GM13977 (cell line): Measurements from ENCODE around the gene ARHGEF28.

Experiments
- DNase-seq: peaks from one replicate; pipeline ENCODE4 v3.0.0; 2012; ENCODE audit warnings: low spot score
- in situ Hi-C: fragments of 300-500 bp; cut with MboI; formaldehyde crosslinking; loops from one replicate; pipeline ENCODE4 v1.12.0; 2022; ENCODE audit warnings: low sequenced_read_pairs, low pct_unique_long_range_greater_than_20kb, mixed read lengths, inconsistent platforms; ENCODE audit not compliant: unreplicated experiment
- TF ChIP-seq, protein P1 (sequence below): IDR thresholded peaks from 2 replicates; pipeline ENCODE4 v1.5.1; 2012; ENCODE audit warnings: mild to moderate bottlenecking, control low read depth; ENCODE audit not compliant: insufficient read depth; ENCODE audit errors: extremely low read depth, missing control alignments

Gene ARHGEF28

DNA sequence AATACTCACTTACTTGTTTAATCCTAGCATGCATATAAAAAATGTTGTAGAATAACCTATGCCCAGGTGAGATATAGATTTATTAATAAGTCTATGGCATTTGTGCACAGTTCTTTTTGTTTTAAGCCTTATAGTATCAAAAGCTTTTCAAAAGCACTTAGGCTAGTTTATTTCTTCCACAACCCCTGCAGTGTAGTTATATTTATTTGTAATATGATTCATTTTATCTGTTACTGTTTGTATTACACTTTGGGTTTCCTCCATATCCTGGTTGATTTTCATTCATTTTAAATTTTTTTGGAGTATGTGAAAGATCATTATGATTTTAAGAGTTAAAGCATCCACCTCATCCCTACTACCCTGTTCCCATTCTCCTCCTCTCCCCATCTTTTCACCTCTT lies 18.8 kb upstream of the ARHGEF28 start:
- DNase-seq: no peak
- in situ Hi-C loops: no loop called here
- TF ChIP-seq, protein P1, sequence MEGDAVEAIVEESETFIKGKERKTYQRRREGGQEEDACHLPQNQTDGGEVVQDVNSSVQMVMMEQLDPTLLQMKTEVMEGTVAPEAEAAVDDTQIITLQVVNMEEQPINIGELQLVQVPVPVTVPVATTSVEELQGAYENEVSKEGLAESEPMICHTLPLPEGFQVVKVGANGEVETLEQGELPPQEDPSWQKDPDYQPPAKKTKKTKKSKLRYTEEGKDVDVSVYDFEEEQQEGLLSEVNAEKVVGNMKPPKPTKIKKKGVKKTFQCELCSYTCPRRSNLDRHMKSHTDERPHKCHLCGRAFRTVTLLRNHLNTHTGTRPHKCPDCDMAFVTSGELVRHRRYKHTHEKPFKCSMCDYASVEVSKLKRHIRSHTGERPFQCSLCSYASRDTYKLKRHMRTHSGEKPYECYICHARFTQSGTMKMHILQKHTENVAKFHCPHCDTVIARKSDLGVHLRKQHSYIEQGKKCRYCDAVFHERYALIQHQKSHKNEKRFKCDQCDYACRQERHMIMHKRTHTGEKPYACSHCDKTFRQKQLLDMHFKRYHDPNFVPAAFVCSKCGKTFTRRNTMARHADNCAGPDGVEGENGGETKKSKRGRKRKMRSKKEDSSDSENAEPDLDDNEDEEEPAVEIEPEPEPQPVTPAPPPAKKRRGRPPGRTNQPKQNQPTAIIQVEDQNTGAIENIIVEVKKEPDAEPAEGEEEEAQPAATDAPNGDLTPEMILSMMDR: no peak

DNA sequence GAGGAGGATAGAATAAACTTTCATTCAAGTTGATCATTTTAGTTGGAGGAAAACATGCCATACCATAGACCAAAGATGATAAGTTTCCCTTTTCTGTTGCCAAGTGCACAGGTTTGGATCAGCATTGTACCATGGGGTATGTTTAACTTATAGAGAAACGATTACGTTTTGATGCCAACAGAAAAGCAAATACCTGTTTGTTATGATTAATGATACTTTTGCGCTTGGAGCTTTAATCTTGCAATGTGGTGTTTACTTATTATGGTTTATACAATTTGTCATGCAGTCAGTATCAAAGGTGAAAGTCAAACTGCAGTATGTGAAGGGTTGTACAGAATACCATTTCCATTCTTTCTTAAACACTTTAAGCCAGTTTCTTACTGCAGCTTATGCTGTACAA lies 13.2 kb upstream of the ARHGEF28 start:
- in situ Hi-C loops: no loop called here
- TF ChIP-seq, protein P1: no peak
- no peak for DNase-seq

DNA sequence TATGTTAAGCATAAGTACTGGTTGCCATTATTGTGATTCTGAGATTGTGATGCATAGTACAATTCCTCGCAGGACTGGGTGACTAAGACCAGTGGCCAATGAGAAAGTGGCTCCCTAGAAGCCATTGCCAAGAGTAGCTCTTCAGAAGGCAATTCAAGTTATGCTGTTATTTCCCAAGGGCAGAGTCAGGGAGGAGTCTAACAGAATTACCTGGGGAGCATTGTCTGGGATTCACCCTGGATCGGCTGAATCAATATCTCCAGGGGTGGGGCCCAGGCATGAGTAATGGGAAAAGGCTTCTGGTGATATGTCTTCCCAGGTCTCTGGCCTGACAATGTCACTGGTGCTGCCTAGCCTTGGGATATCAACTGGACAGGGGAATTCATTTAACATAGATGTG lies 10.9 kb upstream of the ARHGEF28 start:
- no peak for DNase-seq
- in situ Hi-C loops: no loop called here
- TF ChIP-seq, protein P1: no peak

DNA sequence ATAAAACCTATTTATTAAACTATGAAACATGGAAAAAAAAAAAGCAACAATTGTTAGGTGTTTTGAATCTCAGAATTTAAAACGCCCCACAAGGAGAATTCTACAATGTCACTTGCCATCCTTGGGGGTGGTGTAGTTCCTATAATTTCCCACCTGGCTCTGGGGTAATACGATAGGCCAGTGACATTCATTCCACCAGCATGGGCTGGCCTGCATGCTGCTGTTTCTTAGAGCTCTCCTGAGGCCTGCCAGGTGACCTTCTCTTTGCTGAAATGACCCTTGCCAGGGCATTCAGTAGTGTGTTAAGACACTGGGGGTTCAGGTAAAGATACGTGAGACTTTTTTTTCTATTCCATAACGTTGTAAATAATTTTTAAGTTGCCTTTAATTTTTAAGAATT lies 10.0 kb upstream of the ARHGEF28 start:
- no peak for DNase-seq
- TF ChIP-seq, protein P1: no peak
- in situ Hi-C loops: no loop called here

DNA sequence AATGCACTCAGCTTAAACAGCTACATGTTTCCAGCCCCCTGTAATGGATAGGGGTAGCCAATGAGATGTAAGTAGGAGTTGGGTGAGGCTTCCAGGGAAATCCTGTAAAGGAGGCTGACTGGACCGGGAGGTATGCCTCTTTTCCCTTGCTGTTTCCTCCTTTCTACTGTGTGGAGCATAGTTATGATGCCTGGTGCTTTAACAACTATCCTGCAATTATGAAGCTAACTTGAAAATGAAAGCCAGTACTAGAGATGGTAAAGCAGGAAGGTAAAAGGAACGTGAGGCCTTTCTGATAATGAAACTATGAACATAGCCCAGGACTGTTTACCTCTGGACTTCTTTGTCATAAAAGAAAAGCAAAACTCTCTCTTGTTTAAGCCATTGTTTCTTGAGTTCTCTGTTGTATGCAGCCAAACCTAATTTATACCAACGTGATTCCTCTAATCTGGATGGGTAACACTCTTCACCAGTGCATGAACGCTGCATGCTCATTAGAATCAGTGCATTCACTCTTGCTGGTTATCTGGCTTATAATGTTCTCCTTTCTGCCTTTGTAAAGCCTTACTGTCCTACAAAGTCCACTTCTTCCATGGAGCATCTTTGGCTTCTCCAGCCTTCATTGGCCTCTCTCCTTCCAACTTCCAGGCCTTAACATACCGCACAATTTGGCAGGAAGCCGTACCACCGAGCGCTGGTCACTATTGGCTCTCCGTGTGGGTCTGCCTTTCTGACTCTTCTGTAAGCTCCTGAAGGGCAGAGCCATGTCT lies 8.3 kb upstream of the ARHGEF28 start:
- in situ Hi-C loops: no loop called here

DNA sequence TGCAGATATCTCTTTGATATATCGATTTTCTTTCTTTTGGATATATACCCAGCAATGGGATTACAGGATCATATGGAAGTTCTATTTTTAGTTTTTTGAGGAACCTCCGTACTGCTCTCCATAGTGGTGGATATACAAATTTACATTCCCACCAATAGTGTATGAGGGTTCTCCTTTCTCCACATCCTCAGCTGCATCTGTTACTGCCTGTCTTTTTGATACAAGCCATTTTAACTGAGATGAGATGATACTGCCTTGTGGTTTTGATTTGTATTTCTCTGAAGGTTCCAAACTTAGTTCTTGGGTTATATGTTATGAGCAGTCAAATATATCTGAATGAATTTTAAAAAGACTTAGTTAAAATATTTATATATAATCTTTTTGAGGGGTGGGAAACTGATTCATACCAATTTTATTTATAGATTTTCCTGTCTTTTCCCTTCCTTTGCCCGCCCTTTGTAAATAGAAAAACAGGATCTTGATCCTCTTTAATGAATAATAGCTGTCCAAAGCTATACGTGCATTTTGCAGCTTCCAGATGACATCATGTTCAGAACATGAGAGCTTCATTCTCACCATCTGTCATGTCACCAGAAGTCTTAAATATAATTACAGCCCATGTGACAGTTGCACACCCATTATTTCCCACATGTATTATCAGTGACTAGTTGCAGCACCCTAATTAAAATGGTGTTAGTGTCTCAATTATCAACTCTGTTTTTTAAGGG lies 6.2 kb upstream of the ARHGEF28 start:
- in situ Hi-C loops: no loop called here
- no peak for DNase-seq
- TF ChIP-seq, protein P1: no peak

More for the DNA sequence above, 8.3 kb upstream of the ARHGEF28 start:
- no peak for DNase-seq
- TF ChIP-seq, protein P1: no peak
